ENCODE measurements around the gene CST9.
"Not testable (repeated sequence)": the region's sequence is repeated elsewhere in the genome, so short reads cannot be mapped to it uniquely, and the experiment has no call there.

Gene CST9

GRCh38 chr20:23585449-23585807, 20.3 kb downstream of the CST9 start:
- Histone ChIP-seq H3K4me1 (ENCODE audit: insufficient read depth, low read length) (peaks cover 5% of the 10 kb centered on the region; the same call in 1 of the 2 replicates), H3K27ac (ENCODE audit: low read depth, low read length) (no peak overlapping the region), H3K9ac (ENCODE audit: low read depth, low read length) (no peak overlapping the region), H3K4me3 (ENCODE audit: low read length) (no peak overlapping the region), H3K36me3 (ENCODE audit: insufficient read depth, low read length) (no peaks in the 10 kb centered on the region), H3K9me3 (ENCODE audit: insufficient read depth, low read depth, low read length) (no peaks in the 10 kb centered on the region), H3K27me3 (ENCODE audit: insufficient read depth, low read length) (no peaks in the 10 kb centered on the region)
- WGBS: 93% methylated on average over 5 of the region's 5 CpGs

GRCh38 chr20:23584434-23585199, 21.1 kb downstream of the CST9 start:
- no peaks in the 10 kb centered on the region for H3K9me3 ChIP-seq (ENCODE audit: insufficient read depth, low read depth, low read length)
- H3K27me3 ChIP-seq (ENCODE audit: insufficient read depth, low read length): no peaks in the 10 kb centered on the region
- H3K4me3 ChIP-seq (ENCODE audit: low read length): no peak overlapping the region
- H3K27ac ChIP-seq (ENCODE audit: low read depth, low read length): no peak overlapping the region
- WGBS: 81% methylated on average over 5 of the region's 5 CpGs
- no peak overlapping the region for H3K9ac ChIP-seq (ENCODE audit: low read depth, low read length)
- peaks cover 5% of the 10 kb centered on the region; the same call in 1 of the 2 replicates for H3K4me1 ChIP-seq (ENCODE audit: insufficient read depth, low read length)
- no peaks in the 10 kb centered on the region for H3K36me3 ChIP-seq (ENCODE audit: insufficient read depth, low read length)

- Histone ChIP-seq H3K36me3 (ENCODE audit: insufficient read depth, low read length) (no peaks in the 10 kb centered on the region), H3K27ac (ENCODE audit: low read depth, low read length) (no peak overlapping the region), H3K9ac (ENCODE audit: low read depth, low read length) (no peak overlapping the region), H3K4me3 (ENCODE audit: low read length) (no peak overlapping the region), H3K4me1 (ENCODE audit: insufficient read depth, low read length) (no peaks in the 10 kb centered on the region), H3K27me3 (ENCODE audit: insufficient read depth, low read length) (no peaks in the 10 kb centered on the region), H3K9me3 (ENCODE audit: insufficient read depth, low read depth, low read length) (no peaks in the 10 kb centered on the region)
These were observed 22.2 kb downstream of the CST9 start for GRCh38 chr20:23583526-23583925.

DNA sequence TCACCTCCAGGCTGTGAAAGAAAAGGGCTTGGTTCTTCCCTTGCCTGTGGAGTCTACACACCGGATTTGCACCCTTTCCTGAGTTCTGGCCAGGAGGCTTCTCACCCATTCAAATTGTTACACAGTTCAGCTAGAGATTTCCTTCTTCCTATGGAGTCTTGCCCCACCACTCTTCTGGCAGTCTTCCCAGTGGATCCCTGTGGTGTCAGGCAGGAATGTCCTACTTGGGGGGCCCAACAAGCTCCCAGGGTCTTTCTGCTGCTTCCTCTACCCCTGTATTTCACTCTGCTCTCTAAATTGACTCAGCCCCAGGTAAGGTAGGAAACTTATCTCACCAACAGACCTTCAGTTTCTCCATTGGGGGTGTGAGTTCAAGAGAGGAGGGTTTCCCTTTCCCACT, 23.4 kb downstream of the CST9 start:
- Histone ChIP-seq H3K27ac (ENCODE audit: low read depth, low read length) (no peak overlapping the region), H3K27me3 (ENCODE audit: insufficient read depth, low read length) (no peaks in the 10 kb centered on the region), H3K36me3 (ENCODE audit: insufficient read depth, low read length) (no peaks in the 10 kb centered on the region), H3K4me1 (ENCODE audit: insufficient read depth, low read length) (no peaks in the 10 kb centered on the region), H3K9me3 (ENCODE audit: insufficient read depth, low read depth, low read length) (no peaks in the 10 kb centered on the region), H3K9ac (ENCODE audit: low read depth, low read length) (no peak overlapping the region), H3K4me3 (ENCODE audit: low read length) (no peak overlapping the region)
- WGBS: 95% methylated on average over 1 of the region's 1 CpG

GRCh38 chr20:23581833-23582232, 23.9 kb downstream of the CST9 start:
- H3K27me3 ChIP-seq (ENCODE audit: insufficient read depth, low read length); H3K36me3 ChIP-seq (ENCODE audit: insufficient read depth, low read length); H3K9ac ChIP-seq (ENCODE audit: low read depth, low read length); H3K27ac ChIP-seq (ENCODE audit: low read depth, low read length); H3K4me1 ChIP-seq (ENCODE audit: insufficient read depth, low read length); H3K9me3 ChIP-seq (ENCODE audit: insufficient read depth, low read depth, low read length); H3K4me3 ChIP-seq (ENCODE audit: low read length): not testable (repeated sequence)
- 91% methylated on average over 9 of the region's 9 CpGs for WGBS

DNA sequence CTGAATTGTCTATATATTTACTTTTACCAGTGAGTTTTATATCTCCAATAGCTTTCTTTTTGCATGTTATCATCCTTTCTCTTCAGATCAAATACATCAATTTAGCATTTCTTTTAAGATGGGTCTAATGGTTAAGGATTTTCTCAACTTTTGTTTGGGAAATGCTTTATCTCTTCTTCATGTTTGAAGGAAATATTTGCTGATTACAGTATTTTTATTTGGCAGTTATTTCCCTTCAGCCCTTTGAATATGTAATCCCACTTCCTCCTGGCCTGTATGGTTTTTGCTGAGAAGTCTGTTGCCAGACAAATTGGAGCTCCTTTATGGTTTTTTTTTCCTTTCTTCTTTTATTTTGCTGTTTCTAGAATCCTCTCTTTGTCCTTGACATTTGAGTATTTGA, 30.7 kb downstream of the CST9 start:
- no peak overlapping the region for H3K27ac ChIP-seq (ENCODE audit: low read depth, low read length)
- no peaks in the 10 kb centered on the region for H3K27me3 ChIP-seq (ENCODE audit: insufficient read depth, low read length)

DNA sequence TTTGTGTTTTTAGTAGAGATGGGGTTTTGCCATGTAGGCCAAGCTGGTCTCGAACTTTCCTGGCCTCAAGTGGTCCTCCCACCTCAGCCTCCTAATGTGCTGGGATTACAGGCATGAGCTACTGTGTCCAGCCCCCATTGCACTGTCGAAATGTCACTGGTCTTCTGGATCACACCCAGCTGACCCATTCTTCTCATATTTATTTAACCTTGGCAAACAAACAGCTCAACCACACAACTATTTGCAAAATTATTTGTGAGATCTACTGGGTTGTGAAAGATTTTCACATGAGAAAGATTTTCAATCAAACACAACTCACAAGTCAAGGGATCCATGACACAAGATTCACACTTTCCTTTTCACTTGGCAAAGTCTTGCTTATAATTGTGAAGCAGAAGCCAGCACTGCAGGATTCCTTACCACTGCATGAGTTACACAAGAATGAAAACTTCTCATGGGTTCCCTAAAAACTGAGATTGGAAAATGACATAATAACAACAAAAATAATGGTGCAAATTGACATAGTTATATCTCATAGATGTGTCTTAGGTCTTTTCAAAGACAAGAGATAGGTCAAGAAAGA, 35.4 kb downstream of the CST9 start:
- H3K4me3 ChIP-seq (ENCODE audit: low read length): no peak overlapping the region
- no peaks in the 10 kb centered on the region for H3K4me1 ChIP-seq (ENCODE audit: insufficient read depth, low read length)
- no peak overlapping the region for H3K9ac ChIP-seq (ENCODE audit: low read depth, low read length)
- H3K36me3 ChIP-seq (ENCODE audit: insufficient read depth, low read length): no peaks in the 10 kb centered on the region
- H3K9me3 ChIP-seq (ENCODE audit: insufficient read depth, low read depth, low read length): no peaks in the 10 kb centered on the region
- no peak overlapping the region for H3K27ac ChIP-seq (ENCODE audit: low read depth, low read length)
- H3K27me3 ChIP-seq (ENCODE audit: insufficient read depth, low read length): no peaks in the 10 kb centered on the region
- 97% methylated on average over 2 of the region's 2 CpGs for WGBS

More for the DNA sequence above, 30.7 kb downstream of the CST9 start:
- Histone ChIP-seq H3K9me3 (ENCODE audit: insufficient read depth, low read depth, low read length) (no peaks in the 10 kb centered on the region), H3K36me3 (ENCODE audit: insufficient read depth, low read length) (no peaks in the 10 kb centered on the region), H3K4me1 (ENCODE audit: insufficient read depth, low read length) (no peaks in the 10 kb centered on the region), H3K4me3 (ENCODE audit: low read length) (no peak overlapping the region), H3K9ac (ENCODE audit: low read depth, low read length) (no peak overlapping the region)

DNA sequence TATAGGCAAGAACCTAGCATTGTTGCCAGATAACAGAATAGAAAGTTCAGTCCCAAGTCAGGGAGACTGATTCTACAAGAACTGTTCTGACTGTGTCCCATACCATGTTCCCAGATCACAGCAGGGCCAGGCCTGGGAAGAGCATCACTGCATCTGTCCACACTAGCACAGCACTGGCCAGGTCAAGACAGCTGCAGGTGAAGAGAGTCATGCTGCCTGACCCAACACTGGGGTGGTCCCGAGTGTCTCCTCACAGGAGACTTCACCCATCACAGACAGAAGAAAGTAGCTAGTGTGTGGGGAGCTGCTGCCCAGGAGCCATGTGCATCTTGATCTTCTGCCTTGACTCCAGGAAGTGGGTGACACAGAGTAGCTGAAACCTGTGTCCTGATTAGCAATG, 36.1 kb downstream of the CST9 start:
- H3K36me3 ChIP-seq (ENCODE audit: insufficient read depth, low read length): no peaks in the 10 kb centered on the region
- no peak overlapping the region for H3K4me3 ChIP-seq (ENCODE audit: low read length)
- H3K4me1 ChIP-seq (ENCODE audit: insufficient read depth, low read length): no peaks in the 10 kb centered on the region
- H3K27me3 ChIP-seq (ENCODE audit: insufficient read depth, low read length): no peaks in the 10 kb centered on the region
- no peak overlapping the region for H3K27ac ChIP-seq (ENCODE audit: low read depth, low read length)
- H3K9ac ChIP-seq (ENCODE audit: low read depth, low read length): no peak overlapping the region
- H3K9me3 ChIP-seq (ENCODE audit: insufficient read depth, low read depth, low read length): no peaks in the 10 kb centered on the region
- WGBS: 100% methylated on average over 1 of the region's 1 CpG

DNA sequence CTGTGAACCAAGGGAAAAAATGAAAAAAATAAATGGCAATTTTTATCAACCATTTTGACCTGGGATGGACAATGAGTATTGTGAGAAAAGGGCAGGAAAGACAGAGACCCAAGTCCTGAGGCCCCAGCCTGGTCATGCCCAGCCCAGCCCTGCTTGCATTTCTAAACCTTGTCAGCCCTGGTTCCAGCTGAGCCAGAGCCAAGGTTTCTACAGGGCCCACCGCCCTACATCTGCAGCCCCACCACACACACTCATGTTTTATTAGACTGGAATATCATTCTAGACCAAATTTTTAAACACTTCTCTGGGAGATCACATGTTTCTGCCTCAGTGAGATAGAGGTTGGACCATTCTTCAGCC, 36.8 kb downstream of the CST9 start:
- Histone ChIP-seq H3K9me3 (ENCODE audit: insufficient read depth, low read depth, low read length) (no peaks in the 10 kb centered on the region), H3K27me3 (ENCODE audit: insufficient read depth, low read length) (no peaks in the 10 kb centered on the region), H3K4me3 (ENCODE audit: low read length) (no peak overlapping the region), H3K9ac (ENCODE audit: low read depth, low read length) (no peak overlapping the region), H3K36me3 (ENCODE audit: insufficient read depth, low read length) (no peaks in the 10 kb centered on the region), H3K27ac (ENCODE audit: low read depth, low read length) (no peak overlapping the region), H3K4me1 (ENCODE audit: insufficient read depth, low read length) (no peaks in the 10 kb centered on the region)
- 87% methylated on average over 1 of the region's 1 CpG for WGBS

GRCh38 chr20:23568320-23568970, 37.3 kb downstream of the CST9 start, which contains the start of gene CST9L:
Gene CST9L, minus strand, starts transcription at chr20:23568484. Its CDS starts 34 bp downstream, at chr20:23568450.
- Histone ChIP-seq H3K36me3 (ENCODE audit: insufficient read depth, low read length) (no peaks in the 10 kb centered on the region), H3K4me3 (ENCODE audit: low read length) (no peak within 1 kb of the TSS), H3K4me1 (ENCODE audit: insufficient read depth, low read length) (no peaks in the 10 kb centered on the region), H3K9me3 (ENCODE audit: insufficient read depth, low read depth, low read length) (no peaks in the 10 kb centered on the region), H3K27me3 (ENCODE audit: insufficient read depth, low read length) (no peaks in the 10 kb centered on the region), H3K27ac (ENCODE audit: low read depth, low read length) (no peak within 1 kb of the TSS), H3K9ac (ENCODE audit: low read depth, low read length) (no peak within 1 kb of the TSS)
- WGBS: 89% methylated on average over 10 of the region's 11 CpGs

DNA sequence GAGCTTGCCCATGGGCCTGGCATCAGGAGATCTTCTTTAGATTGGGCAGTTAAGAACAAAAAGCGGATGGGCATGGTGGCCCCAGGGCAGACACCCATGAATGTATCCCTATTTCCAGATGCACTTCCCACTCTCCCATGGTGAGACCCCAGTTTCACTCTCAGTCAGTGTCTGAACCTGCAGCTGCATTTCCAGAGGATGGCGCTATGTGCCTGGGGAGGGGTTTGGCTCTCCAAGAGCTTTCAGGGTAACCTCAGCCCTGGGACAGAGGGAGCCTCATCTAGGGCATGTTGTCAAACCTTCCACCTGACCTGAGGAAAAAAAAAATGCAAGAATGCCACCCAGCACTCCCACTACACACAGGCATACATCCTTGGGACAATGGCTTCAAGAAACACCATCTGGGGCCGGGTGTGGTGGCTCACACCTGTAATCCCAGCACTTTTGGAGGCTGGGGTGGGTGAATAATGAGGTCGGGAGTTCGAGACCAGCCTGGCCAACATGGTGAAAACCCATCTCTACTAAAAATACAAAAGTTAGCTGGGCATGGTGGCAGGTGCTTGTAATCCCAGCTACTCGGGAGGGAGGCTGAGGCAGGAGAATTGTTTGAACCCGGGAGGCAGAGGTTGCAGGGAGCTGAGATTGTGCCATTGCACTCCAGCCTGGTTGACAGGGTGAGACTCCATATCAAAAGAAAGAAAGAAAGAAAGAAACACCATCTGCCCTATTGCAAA, 39.4 kb downstream of the CST9 start:
- H3K9me3 ChIP-seq (ENCODE audit: insufficient read depth, low read depth, low read length): peaks cover 16% of the 10 kb centered on the region
- no peak overlapping the region for H3K4me3 ChIP-seq (ENCODE audit: low read length)
- no peak overlapping the region for H3K27ac ChIP-seq (ENCODE audit: low read depth, low read length)
- H3K4me1 ChIP-seq (ENCODE audit: insufficient read depth, low read length): no peaks in the 10 kb centered on the region
- no peaks in the 10 kb centered on the region for H3K36me3 ChIP-seq (ENCODE audit: insufficient read depth, low read length)
- H3K9ac ChIP-seq (ENCODE audit: low read depth, low read length): no peak overlapping the region
- no peaks in the 10 kb centered on the region for H3K27me3 ChIP-seq (ENCODE audit: insufficient read depth, low read length)
- 89% methylated on average over 5 of the region's 7 CpGs for whole genome bisulfite sequencing

Measured in HUES64 (cell line).